DND-41 (cell line): Measurements from ENCODE around the gene EYS.

Experiments
- CTCF ChIP-seq: IDR thresholded peaks from 2 replicates; pipeline ENCODE4 v1.5.1; 2012; ENCODE audit warnings: borderline replicate concordance, low read length, moderate library complexity, mild to moderate bottlenecking; ENCODE audit not compliant: poor library complexity, severe bottlenecking; ENCODE audit errors: extremely low read depth
- EZH2 ChIP-seq: IDR thresholded peaks from 3 replicates; pipeline ENCODE4 v1.6.1; 2012; ENCODE audit warnings: borderline replicate concordance, low read depth, mild to moderate bottlenecking, moderate library complexity, low read length, inconsistent platforms; ENCODE audit not compliant: severe bottlenecking

- TF ChIP-seq CTCF (no peak), EZH2 (no peak)
Observed at GRCh38 chr6:65189236-65189881, 517.7 kb downstream of the EYS start.
